K562 (cell line): ENCODE results near the gene PRL. TPM values are rescaled to one million over a fixed set of nuclear protein-coding genes. Genes with fewer than 3 reads are reported as not detected.

Source experiments
- ATAC-seq: fragments of 200-7000 bp; cut with Tn5 transposase; 3 replicates; pipeline ENCODE4 v1.9.1; 2020; ENCODE audit warnings: moderate library complexity
- Bru-seq: library from RNA; stranded (reverse); fragments of 400-500 nt; gene quantifications from one replicate; lab custom pipeline; 2021; lab: Mats Ljungman, UMichigan
- BruChase-seq, 2 experiments: library from RNA; stranded (reverse); fragments of 400-500 nt; gene quantifications; one replicate each; lab custom pipeline; 2021; lab: Mats Ljungman, UMichigan
- BruUV-seq: library from RNA; stranded (reverse); fragments of 400-500 nt; replicated peaks from 2 replicates; lab custom pipeline; 2021; lab: Mats Ljungman, UMichigan
- CTCF ChIA-PET: fragments of 300-600 bp; formaldehyde crosslinking; extraction: SDS; loops from one replicate; lab custom pipeline; 2021; ENCODE audit warnings: low intra/inter-chr PET ratio; lab: Yijun Ruan, JAX
- POLR2A ChIA-PET: fragments of 300-600, 350-650 bp; sonication (Branson Sonifier 250); formaldehyde crosslinking; extraction: SDS; loops from one replicate; lab custom pipeline; 2021; ENCODE audit warnings: antibody characterized with exemption, inconsistent platforms; lab: Yijun Ruan, JAX
- DNase-seq, 4 experiments: peaks; one replicate each; pipeline versions ENCODE4 v3.0.0 to v3.0.0-alpha.2; 2011 to 2018; ENCODE audit warnings: low spot score in 3 of 4, mixed read lengths in 3 of 4; ENCODE audit errors: extremely low read depth in 1 of 4
- FAIRE-seq: peaks from 2 replicates; lab custom pipeline; 2011; peaks lifted over from hg19 to GRCh38; lab: Jason Lieb, UNC
- H2AFZ ChIP-seq: 2 replicates; pipeline ENCODE4 v1.6.0; 2011; ENCODE audit warnings: low read depth, low read length, control low read depth, inconsistent platforms
- H3K27ac ChIP-seq: fragments of 200-600 bp; 3 replicates; pipeline ENCODE4 v1.8.0; 2011; ENCODE audit warnings: low read depth, mild to moderate bottlenecking, control low read depth, inconsistent platforms, low read length, moderate library complexity, mixed read lengths; ENCODE audit errors: extremely low read depth
- H3K27me3 ChIP-seq, 2 experiments: fragments of 300-600 bp in 1 of 2; 2 replicates in 1 of 2; 3 replicates in 1 of 2; pipeline versions ENCODE4 v1.6.0 to v1.8.0; 2011; ENCODE audit warnings: inconsistent platforms in 2 of 2, low read length in 2 of 2, mild to moderate bottlenecking in 1 of 2, mixed read lengths in 1 of 2, moderate library complexity in 1 of 2; ENCODE audit not compliant: control insufficient read depth in 2 of 2, insufficient read depth in 2 of 2
- H3K36me3 ChIP-seq: fragments of 300-600 bp; 3 replicates; pipeline ENCODE4 v1.8.0; 2011; ENCODE audit warnings: mild to moderate bottlenecking, low read length, inconsistent platforms; ENCODE audit not compliant: control insufficient read depth, insufficient read depth
- H3K4me1 ChIP-seq, 2 experiments: fragments of 200-600 bp in 1 of 2; replicated peaks in 1 of 2; 2 replicates in 1 of 2; 3 replicates in 1 of 2; pipeline versions ENCODE4 v1.5.1 to v1.8.0; 2011; ENCODE audit warnings: inconsistent platforms in 2 of 2, low read length in 2 of 2, mild to moderate bottlenecking in 1 of 2, mixed read lengths in 1 of 2, moderate library complexity in 1 of 2; ENCODE audit not compliant: control insufficient read depth in 2 of 2, insufficient read depth in 2 of 2
- H3K4me2 ChIP-seq: 2 replicates; pipeline ENCODE4 v1.6.1; 2011; ENCODE audit warnings: low read length, control low read depth, inconsistent platforms, mixed read lengths; ENCODE audit not compliant: insufficient read depth
- H3K4me3 ChIP-seq: fragments of 200-600 bp; sonication (generic), shearing (Covaris generic); 2 replicates; pipeline ENCODE4 v1.5.1; 2016; ENCODE audit warnings: control low read depth, inconsistent platforms
- H3K79me2 ChIP-seq: fragments of 200-600 bp; 3 replicates; pipeline ENCODE4 v1.8.0; 2011; ENCODE audit warnings: low read length, inconsistent platforms; ENCODE audit not compliant: control insufficient read depth, insufficient read depth
- H3K9ac ChIP-seq, 2 experiments: 2 replicates each; pipeline versions ENCODE4 v1.6.0 to v1.6.1; 2011; ENCODE audit warnings: low read depth in 2 of 2, low read length in 2 of 2, control low read depth in 1 of 2, inconsistent platforms in 1 of 2, mild to moderate bottlenecking in 1 of 2, mixed read lengths in 1 of 2; ENCODE audit not compliant: insufficient read depth in 1 of 2
- H3K9me1 ChIP-seq: one replicate; pipeline ENCODE4 v1.6.0; 2011; ENCODE audit warnings: inconsistent platforms, mild to moderate bottlenecking, low read length, moderate library complexity; ENCODE audit not compliant: control insufficient read depth, insufficient read depth
- H3K9me3 ChIP-seq: replicated peaks from 2 replicates; pipeline ENCODE4 v1.5.1; 2011; ENCODE audit warnings: low read depth, low read length, inconsistent platforms; ENCODE audit not compliant: control insufficient read depth, insufficient read depth
- H4K20me1 ChIP-seq: replicated peaks from 2 replicates; pipeline ENCODE4 v1.6.1; 2011; ENCODE audit warnings: low read length, inconsistent platforms, mixed read lengths; ENCODE audit not compliant: control insufficient read depth, insufficient read depth
- BDP1 ChIP-seq: IDR thresholded peaks from 3 replicates; pipeline ENCODE4 v1.6.1; 2011; ENCODE audit not compliant: insufficient read length, insufficient read depth
- CBX5 ChIP-seq: IDR thresholded peaks from 2 replicates; pipeline ENCODE4 v1.6.1; 2014; ENCODE audit warnings: low read depth, borderline replicate concordance
- HBP1 ChIP-seq: fragments of 450-650 bp; formaldehyde crosslinking; IDR thresholded peaks from 2 replicates; pipeline ENCODE4 v1.4.0; 2022; ENCODE audit warnings: missing genetic modification characterization
- HNRNPK ChIP-seq: fragments of 200-400 bp; formaldehyde crosslinking; IDR thresholded peaks from one replicate; pipeline ENCODE4 v1.6.1; 2018; ENCODE audit warnings: mild to moderate bottlenecking, low read depth, low read length; ENCODE audit not compliant: poor library complexity, severe bottlenecking
- NR2C2 ChIP-seq, 2 experiments: fragments of 200-800 bp in 1 of 2; sonication (Bioruptor generic) in 1 of 2; sonication (generic) in 1 of 2; formaldehyde crosslinking in 1 of 2; IDR thresholded peaks; 2 replicates each; pipeline versions ENCODE4 v1.6.1 to v1.8.0; 2016 to 2022; ENCODE audit warnings: mild to moderate bottlenecking in 1 of 2, missing compliant biosample characterization in 1 of 2, missing genetic modification characterization in 1 of 2, missing genetic modification reagents in 1 of 2
- POLR2H ChIP-seq: IDR thresholded peaks from 2 replicates; pipeline ENCODE4 v1.6.1; 2016; ENCODE audit warnings: missing genetic modification characterization, low read depth, mild to moderate bottlenecking, control low read depth, missing compliant biosample characterization, moderate library complexity
- PRMT5 ChIP-seq: sonication (generic); formaldehyde crosslinking; IDR thresholded peaks from 2 replicates; pipeline ENCODE4 v1.5.0; 2020; ENCODE audit warnings: missing genetic modification reagents
- PTBP1 ChIP-seq: fragments of 200-400 bp; formaldehyde crosslinking; IDR thresholded peaks from 2 replicates; pipeline ENCODE4 v1.6.1; 2017; ENCODE audit warnings: low read depth, low read length
- SIX5 ChIP-seq, 2 experiments: IDR thresholded peaks; 2 replicates each; pipeline ENCODE4 v1.6.1; 2011; ENCODE audit warnings: low read length in 2 of 2, borderline replicate concordance in 1 of 2, low read depth in 1 of 2, mild to moderate bottlenecking in 1 of 2, moderate library complexity in 1 of 2; ENCODE audit not compliant: insufficient read depth in 1 of 2
- USF2 ChIP-seq: sonication (generic); formaldehyde crosslinking; IDR thresholded peaks from 2 replicates; pipeline ENCODE4 v1.5.0; 2020; ENCODE audit warnings: missing genetic modification reagents
- ZFX ChIP-seq: sonication (generic); formaldehyde crosslinking; IDR thresholded peaks from 2 replicates; pipeline ENCODE4 v1.8.0; 2022; ENCODE audit warnings: mild to moderate bottlenecking, missing genetic modification reagents, moderate library complexity
- WGBS: fragments of 100-300 bp; shearing (Covaris generic); methylation state at CpG from one replicate; pipeline ENCODE4 v1.1.6; 2016; ENCODE audit warnings: low coverage, mixed read lengths; ENCODE audit not compliant: insufficient coverage; ENCODE audit errors: missing lambda C conversion rate; 5-methylcytosine and 5-hydroxymethylcytosine counted together
- in situ Hi-C: fragments of 300-500 bp; cut with MboI; formaldehyde crosslinking; loops from 4 replicates; pipeline ENCODE4 v1.15.0; 2018; ENCODE audit warnings: inconsistent platforms, mixed read lengths
- intact Hi-C: fragments of 100-400 bp; cut with micrococcal nuclease; formaldehyde crosslinking; loops from 2 replicates; pipeline ENCODE4 v1.14.2; 2022
- long read RNA-seq, 3 experiments: library from polyadenylated mRNA in 2 of 3; library from RNA in 1 of 3; unstranded in 2 of 3; stranded (forward) in 1 of 3; transcript quantifications; one replicate each; pipeline ENCODE4 v2.0.0, GENCODE V29; 2019 to 2022
- polyA minus RNA-seq, 3 experiments: library from RNA; depleted of rRNA, polyadenylated mRNA; stranded (reverse); fragments of >200 nt; gene quantifications; 2 replicates each; pipeline ENCODE4 v1.2.3, GENCODE V29; 2011
- polyA plus RNA-seq, 8 experiments: library from polyadenylated mRNA; depleted of rRNA in 4 of 8; stranded (reverse) in 5 of 8; unstranded in 3 of 8; fragments of >200 nt; fragmentation: Nextera tagmentation in 2 of 8; fragmentation: Illumina TruSeq in 1 of 8; extraction: Ambion mirVana in 2 of 8; extraction: Trizol in 1 of 8; gene quantifications; 2 replicates each; pipeline versions ENCODE4 v1.2.1 to v1.2.3, GENCODE V29; 2011 to 2014; ENCODE audit warnings: inconsistent platforms in 1 of 8, missing spikeins in 1 of 8
- total RNA-seq, 7 experiments: library from RNA; depleted of rRNA in 6 of 7; stranded (reverse); fragments of >200 nt in 6 of 7; fragmentation: Illumina TruSeq in 2 of 7; extraction: Trizol in 2 of 7; gene quantifications; 2 replicates each; pipeline versions ENCODE4 v1.2.1 to v1.2.3, GENCODE V29; 2011 to 2021; ENCODE audit warnings: low replicate concordance in 1 of 7
- TF ChIP-seq, protein P1 (sequence below): fragments of 250-450 bp; sonication (Bioruptor Pico); IDR thresholded peaks from 2 replicates; pipeline ENCODE4 v1.4.0; 2020; ENCODE audit warnings: borderline replicate concordance
- TF ChIP-seq, protein P2 (sequence below): fragments of 250-450 bp; sonication (Bioruptor Pico); IDR thresholded peaks from 2 replicates; pipeline ENCODE4 v1.8.0; 2021; ENCODE audit warnings: moderate library complexity, mild to moderate bottlenecking, inconsistent platforms
- TF ChIP-seq, protein P3 (sequence below): sonication (generic); formaldehyde crosslinking; IDR thresholded peaks from 2 replicates; pipeline ENCODE4 v1.8.0; 2022; ENCODE audit warnings: mild to moderate bottlenecking, missing genetic modification reagents

Gene PRL
- total RNA-seq (2011; cell fraction: chromatin; rRNA removed; ENCODE audit: low replicate concordance), result not detected in 2 replicates
- total RNA-seq (2011; cell fraction: nucleolus; rRNA removed), result not detected in 2 replicates
- total RNA-seq (2011; cell fraction: nucleoplasm; rRNA removed), result not detected in 2 replicates
- not detected in 2 replicates for total RNA-seq (2014; rRNA removed)
- not detected in 2 replicates for total RNA-seq (2014; rRNA removed; fragmentation: Illumina TruSeq; extraction: Trizol)
- total RNA-seq (2015; rRNA removed; fragmentation: Illumina TruSeq; extraction: Trizol), result not detected in 2 replicates
- not detected in 2 replicates for total RNA-seq (2021)
- polyA plus RNA-seq (2011; rRNA removed), result not detected in 2 replicates
- polyA plus RNA-seq (2011; cell fraction: cytosol; rRNA removed), result not detected in 2 replicates
- not detected in 2 replicates for polyA plus RNA-seq (2011; cell fraction: nucleus; rRNA removed)
- polyA plus RNA-seq (2012), result not detected in 2 replicates
- polyA plus RNA-seq (2014; fragmentation: Illumina TruSeq; extraction: Trizol), result not detected in 2 replicates
- not detected for polyA plus RNA-seq (2014; fragmentation: Nextera tagmentation; extraction: Ambion mirVana)
- polyA plus RNA-seq (2014; rRNA removed), result not detected in 2 replicates
- polyA minus RNA-seq (2011; rRNA and poly(A)+ RNA removed), result not detected in 2 replicates
- not detected in 2 replicates for polyA minus RNA-seq (2011; cell fraction: cytosol; rRNA and poly(A)+ RNA removed)
- polyA minus RNA-seq (2011; cell fraction: nucleus; rRNA and poly(A)+ RNA removed), result not detected in 2 replicates
- Bru-seq, nascent RNA, result not detected
- BruChase-seq, experiment 1, labeled RNA remaining after a 2-hour chase, result not detected
- not detected for BruChase-seq, experiment 2, labeled RNA remaining after a 6-hour chase
- long read RNA-seq, experiment 1, result 0 reads
- long read RNA-seq, experiment 2, result 0 reads
- long read RNA-seq, experiment 3, result 0 reads

DNA sequence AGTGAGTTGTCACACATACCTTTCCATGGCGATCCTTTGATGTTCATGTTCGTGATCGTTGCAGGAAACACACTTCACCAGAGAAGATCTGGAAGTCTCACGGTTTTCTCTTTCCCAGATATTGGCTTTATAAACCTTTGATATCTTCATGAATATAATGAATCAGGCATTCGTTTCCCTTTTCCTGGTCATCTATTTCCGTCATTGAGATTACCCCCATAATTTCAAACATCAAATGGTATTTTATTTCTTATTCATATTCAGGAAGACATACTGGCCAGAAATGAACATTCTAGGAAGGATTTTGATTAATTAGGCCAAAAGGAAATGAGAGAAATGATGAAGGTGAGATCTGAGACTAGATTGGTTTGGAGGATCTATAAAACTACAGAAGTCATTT lies at the start of gene PRL:
PRL (minus strand) TSS at position 101 of the 400 bp plus-strand sequence; CDS start at position 47, 54 bp downstream.
- H3K4me2 ChIP-seq, result no peak within 1 kb of the TSS
- in situ Hi-C loops (no loop called here), intact Hi-C loops (no loop called here)
- H3K79me2 ChIP-seq, result no peaks in the 10 kb centered on the region
- no peak for ATAC-seq
- no peaks in the 10 kb centered on the region for H3K9me3 ChIP-seq
- H3K27ac ChIP-seq, result no peak within 1 kb of the TSS
- no peak within 1 kb of the TSS for H3K9ac ChIP-seq
- WGBS, result 2% methylated on average over 6 of the region's 6 CpGs
- no peak for FAIRE-seq
- no peak within 1 kb of the TSS for H3K4me3 ChIP-seq
- no peaks in the 10 kb centered on the region for H3K9me1 ChIP-seq
- no peaks in the 10 kb centered on the region for H3K27me3 ChIP-seq
- no peaks in the 10 kb centered on the region for H3K4me1 ChIP-seq
- H3K36me3 ChIP-seq, result no peaks in the 10 kb centered on the region
- POLR2A ChIA-PET, result no interaction called here
- CTCF ChIA-PET, result no interaction called here
- H4K20me1 ChIP-seq, result no peaks in the 10 kb centered on the region
- no peak for DNase-seq
- H2AFZ ChIP-seq, result no peak within 1 kb of the TSS
- no TSS peak for BruUV-seq
- TF ChIP-seq HBP1 (no peak), POLR2H (tag) (no peak), HNRNPK (no peak), PTBP1 (no peak), USF2 (CRISPR knock-in tag) (no peak), CBX5 (no peak), PRMT5 (CRISPR knock-in tag) (no peak), BDP1 (no peak), NR2C2 (CRISPR knock-in tag; IDR thresholded peaks at IDR 0.05) (no peak), NR2C2 (tag; IDR thresholded peaks at IDR 0.05) (no peak), ZFX (no peak), SIX5 (IDR thresholded peaks at IDR 0.05; ENCODE audit: borderline replicate concordance in 1 of 2, insufficient read depth in 1 of 2, low read depth in 1 of 2, low read length in 2 of 2) (no peak)
- TF ChIP-seq, protein P1, sequence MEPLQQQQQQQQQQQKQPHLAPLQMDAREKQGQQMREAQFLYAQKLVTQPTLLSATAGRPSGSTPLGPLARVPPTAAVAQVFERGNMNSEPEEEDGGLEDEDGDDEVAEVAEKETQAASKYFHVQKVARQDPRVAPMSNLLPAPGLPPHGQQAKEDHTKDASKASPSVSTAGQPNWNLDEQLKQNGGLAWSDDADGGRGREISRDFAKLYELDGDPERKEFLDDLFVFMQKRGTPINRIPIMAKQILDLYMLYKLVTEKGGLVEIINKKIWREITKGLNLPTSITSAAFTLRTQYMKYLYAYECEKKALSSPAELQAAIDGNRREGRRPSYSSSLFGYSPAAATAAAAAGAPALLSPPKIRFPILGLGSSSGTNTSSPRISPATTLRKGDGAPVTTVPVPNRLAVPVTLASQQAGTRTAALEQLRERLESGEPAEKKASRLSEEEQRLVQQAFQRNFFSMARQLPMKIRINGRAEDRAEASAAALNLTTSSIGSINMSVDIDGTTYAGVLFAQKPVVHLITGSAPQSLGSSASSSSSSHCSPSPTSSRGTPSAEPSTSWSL, result no peak
- TF ChIP-seq, protein P2, sequence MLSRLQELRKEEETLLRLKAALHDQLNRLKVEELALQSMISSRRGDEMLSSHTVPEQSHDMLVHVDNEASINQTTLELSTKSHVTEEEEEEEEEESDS (CRISPR knock-in tag), result no peak
- TF ChIP-seq, protein P3, sequence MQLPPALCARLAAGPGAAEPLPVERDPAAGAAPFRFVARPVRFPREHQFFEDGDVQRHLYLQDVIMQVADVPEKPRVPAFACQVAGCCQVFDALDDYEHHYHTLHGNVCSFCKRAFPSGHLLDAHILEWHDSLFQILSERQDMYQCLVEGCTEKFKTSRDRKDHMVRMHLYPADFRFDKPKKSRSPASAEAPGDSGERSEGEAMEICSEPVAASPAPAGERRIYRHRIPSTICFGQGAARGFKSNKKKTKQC, result no peak
